Activated CD4-positive, alpha-beta T cell treated with anti-CD3 and anti-CD28 coated beads for 1 hour (primary cell): ENCODE measurements around the gene NT5DC3.

ENCODE experiments used
- DNase-seq: peaks from one replicate; pipeline ENCODE4 v3.0.0-alpha.2; 2020

Gene NT5DC3

GRCh38 chr12:103742349-103742932 is 98.6 kb downstream of the NT5DC3 start:
- DNase-seq, result no peak

DNA sequence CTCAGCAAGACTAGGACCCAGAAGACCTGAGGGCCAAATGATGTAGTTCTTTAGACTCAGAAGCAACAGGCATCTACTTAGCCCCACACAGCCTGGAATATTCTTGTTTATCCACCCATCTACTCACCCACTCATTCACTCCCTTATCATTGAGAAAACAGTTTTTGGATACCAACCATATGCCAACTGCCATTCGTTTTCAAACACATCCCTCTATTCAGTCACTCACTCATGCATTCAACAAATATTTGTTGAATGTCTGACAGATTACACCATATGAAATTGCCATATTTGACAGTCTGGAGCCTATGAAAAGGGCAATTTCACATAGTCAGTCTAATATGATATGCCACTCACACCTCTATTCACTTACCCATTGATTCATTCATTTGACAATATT is 103.2 kb downstream of the NT5DC3 start:
- DNase-seq, result no peak

- DNase-seq, result no peak
These were observed 104.5 kb downstream of the NT5DC3 start for GRCh38 chr12:103736572-103736971.

GRCh38 chr12:103735291-103735690 is 105.7 kb downstream of the NT5DC3 start:
- DNase-seq, result no peak

DNA sequence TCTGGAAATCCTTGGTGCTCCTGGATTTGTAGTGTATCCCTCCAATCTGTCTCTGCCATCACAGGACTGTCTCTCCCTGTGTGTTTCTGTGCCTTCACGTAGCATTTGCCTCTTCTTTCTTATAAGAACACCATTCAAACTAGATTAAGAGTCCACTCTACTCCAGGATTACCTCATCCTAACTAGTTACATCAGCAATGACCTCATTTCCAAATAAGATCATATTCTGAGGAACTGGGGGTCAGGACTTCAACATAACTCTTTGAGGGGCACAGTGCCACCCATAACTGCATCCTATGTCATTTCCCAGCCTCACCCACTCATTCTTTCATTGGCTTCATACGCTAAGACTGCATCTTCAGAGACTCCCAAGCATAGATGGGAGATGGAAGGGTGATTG is 106.2 kb downstream of the NT5DC3 start:
- DNase-seq, result no peak

- DNase-seq, result no peak
These were observed 109.5 kb downstream of the NT5DC3 start for GRCh38 chr12:103731539-103731938.

GRCh38 chr12:103729499-103729898 is 111.5 kb downstream of the NT5DC3 start:
- DNase-seq, result no peak

- DNase-seq, result no peak
These were observed 112.7 kb downstream of the NT5DC3 start for GRCh38 chr12:103728323-103728722.

- no peak for DNase-seq
These were observed 113.4 kb downstream of the NT5DC3 start for GRCh38 chr12:103727638-103728037.

DNA sequence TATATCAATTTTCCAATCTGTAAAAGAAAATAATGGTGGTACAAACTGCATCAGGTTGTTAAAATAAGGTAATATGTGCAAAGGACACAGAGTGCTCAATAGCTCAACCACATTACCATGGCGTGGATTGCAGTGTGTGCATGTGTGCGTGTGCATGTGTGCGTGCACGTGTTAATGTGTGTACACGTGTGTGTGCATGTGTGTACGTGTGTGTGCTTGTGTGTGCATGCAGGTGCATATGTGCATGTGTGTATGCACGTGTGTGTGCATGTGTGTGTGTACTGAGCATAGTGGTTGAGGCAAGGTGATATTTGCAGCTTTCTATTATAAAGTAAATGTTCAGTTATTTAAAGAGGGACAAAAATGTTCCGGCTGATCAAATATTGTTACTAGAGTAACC is 115.6 kb downstream of the NT5DC3 start:
- no peak for DNase-seq
